C4-2B (cell line): Measurements from ENCODE around the gene RFX7.

Source experiments
- ZFX ChIP-seq: fragments of 450-650 bp; IDR thresholded peaks from 2 replicates; pipeline ENCODE4 v1.6.1; 2017
- TF ChIP-seq, protein P1 (sequence below): fragments of 450-650 bp; conservative IDR thresholded peaks from 2 replicates; pipeline ENCODE4 v1.5.1; 2017; ENCODE audit warnings: mild to moderate bottlenecking

DNA sequence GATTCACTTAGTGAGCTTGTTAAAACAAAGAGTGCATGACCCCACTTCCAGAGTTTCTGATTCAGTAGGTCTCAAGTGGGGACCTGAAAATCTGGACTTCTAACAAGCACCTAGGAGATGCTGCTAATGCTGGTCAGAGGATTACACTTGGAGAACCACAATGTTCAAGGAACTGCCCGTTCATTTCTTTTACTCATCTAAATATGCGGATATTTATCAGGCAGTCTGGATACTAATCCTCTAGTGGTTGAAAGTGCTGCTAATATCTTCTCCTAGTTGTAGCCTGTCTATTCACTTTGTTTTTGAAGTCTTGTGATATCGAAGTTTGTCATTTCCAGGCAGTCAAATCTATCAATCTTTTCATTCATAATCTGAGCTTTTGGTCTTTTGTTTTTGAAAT, 86.8 kb downstream of the RFX7 start:
- TF ChIP-seq, protein P1, sequence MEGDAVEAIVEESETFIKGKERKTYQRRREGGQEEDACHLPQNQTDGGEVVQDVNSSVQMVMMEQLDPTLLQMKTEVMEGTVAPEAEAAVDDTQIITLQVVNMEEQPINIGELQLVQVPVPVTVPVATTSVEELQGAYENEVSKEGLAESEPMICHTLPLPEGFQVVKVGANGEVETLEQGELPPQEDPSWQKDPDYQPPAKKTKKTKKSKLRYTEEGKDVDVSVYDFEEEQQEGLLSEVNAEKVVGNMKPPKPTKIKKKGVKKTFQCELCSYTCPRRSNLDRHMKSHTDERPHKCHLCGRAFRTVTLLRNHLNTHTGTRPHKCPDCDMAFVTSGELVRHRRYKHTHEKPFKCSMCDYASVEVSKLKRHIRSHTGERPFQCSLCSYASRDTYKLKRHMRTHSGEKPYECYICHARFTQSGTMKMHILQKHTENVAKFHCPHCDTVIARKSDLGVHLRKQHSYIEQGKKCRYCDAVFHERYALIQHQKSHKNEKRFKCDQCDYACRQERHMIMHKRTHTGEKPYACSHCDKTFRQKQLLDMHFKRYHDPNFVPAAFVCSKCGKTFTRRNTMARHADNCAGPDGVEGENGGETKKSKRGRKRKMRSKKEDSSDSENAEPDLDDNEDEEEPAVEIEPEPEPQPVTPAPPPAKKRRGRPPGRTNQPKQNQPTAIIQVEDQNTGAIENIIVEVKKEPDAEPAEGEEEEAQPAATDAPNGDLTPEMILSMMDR, result no peak
- TF ChIP-seq ZFX, result no peak
